SK-N-SH (cell line): ENCODE data around the gene SEC16B. TPM values are rescaled to one million over a fixed set of nuclear protein-coding genes. Genes with fewer than 3 reads are reported as not detected.

Experiments used
- CTCF ChIA-PET: fragments of 300-600, 350-600 bp; formaldehyde crosslinking; extraction: SDS; loops from one replicate; lab custom pipeline; 2021; lab: Yijun Ruan, JAX
- POLR2A ChIA-PET: fragments of 350-600 bp; sonication (Branson Sonifier 250); formaldehyde crosslinking; extraction: SDS; loops from one replicate; lab custom pipeline; 2020; ENCODE audit warnings: antibody characterized with exemption, inconsistent platforms; lab: Yijun Ruan, JAX
- DNase-seq: peaks from one replicate; pipeline ENCODE4 v3.0.0; 2012
- H2AFZ ChIP-seq: fragments of 200-600 bp; sonication (generic); 2 replicates; pipeline ENCODE4 v1.8.1; 2016; ENCODE audit warnings: antibody characterized with exemption, mild to moderate bottlenecking, low read depth
- H3F3A ChIP-seq: fragments of 200-600 bp; sonication (generic); replicated peaks from 2 replicates; pipeline ENCODE3; 2016; ENCODE audit warnings: antibody characterized with exemption, mild to moderate bottlenecking; ENCODE audit not compliant: insufficient read depth
- H3K27ac ChIP-seq, 2 experiments: fragments of 200-500 bp in 1 of 2; fragments of 200-600 bp in 1 of 2; sonication (Bioruptor generic) in 1 of 2; sonication (generic), shearing (Covaris generic) in 1 of 2; 2 replicates each; pipeline versions ENCODE4 v1.5.1 to v1.6.1; 2014 to 2016; ENCODE audit warnings: low read depth in 2 of 2, inconsistent platforms in 1 of 2, low read length in 1 of 2, mild to moderate bottlenecking in 1 of 2, mixed read lengths in 1 of 2
- H3K27me3 ChIP-seq: fragments of 200-600 bp; sonication (generic), shearing (Covaris generic); 2 replicates; pipeline ENCODE4 v1.6.1; 2016; ENCODE audit warnings: mixed run types; ENCODE audit not compliant: insufficient read depth
- H3K36me3 ChIP-seq, 2 experiments: fragments of 200-500 bp in 1 of 2; fragments of 200-600 bp in 1 of 2; sonication (Bioruptor generic) in 1 of 2; sonication (generic) in 1 of 2; replicated peaks in 1 of 2; 2 replicates each; pipeline versions ENCODE3 to v1.5.1; 2014 to 2016; ENCODE audit warnings: low read length in 1 of 2, mild to moderate bottlenecking in 1 of 2; ENCODE audit not compliant: insufficient read depth in 2 of 2, control insufficient read depth in 1 of 2
- H3K4me1 ChIP-seq, 2 experiments: fragments of 200-500 bp in 1 of 2; fragments of 200-600 bp in 1 of 2; sonication (Bioruptor generic) in 1 of 2; sonication (generic), shearing (Covaris generic) in 1 of 2; 2 replicates each; pipeline versions ENCODE4 v1.5.1 to v1.6.1; 2014 to 2016; ENCODE audit warnings: low read depth in 1 of 2, low read length in 1 of 2, mixed run types in 1 of 2; ENCODE audit not compliant: insufficient read depth in 2 of 2, control insufficient read depth in 1 of 2
- H3K4me2 ChIP-seq: fragments of 200-600 bp; sonication (generic), shearing (Covaris generic); 2 replicates; pipeline ENCODE4 v1.6.1; 2017; ENCODE audit warnings: mixed run types
- H3K4me3 ChIP-seq, 2 experiments: fragments of 200-500 bp in 1 of 2; fragments of 200-600 bp in 1 of 2; sonication (Bioruptor generic) in 1 of 2; sonication (generic), shearing (Covaris generic) in 1 of 2; 2 replicates each; pipeline versions ENCODE4 v1.5.1 to v1.8.1; 2014 to 2016; ENCODE audit warnings: low read depth in 2 of 2, inconsistent platforms in 1 of 2, low read length in 1 of 2, mild to moderate bottlenecking in 1 of 2, mixed read lengths in 1 of 2, moderate library complexity in 1 of 2
- H3K79me2 ChIP-seq: fragments of 200-600 bp; sonication (generic); 2 replicates; pipeline ENCODE4 v1.8.1; 2017; ENCODE audit warnings: mild to moderate bottlenecking; ENCODE audit not compliant: insufficient read depth
- H3K9ac ChIP-seq: fragments of 200-600 bp; sonication (generic); 2 replicates; pipeline ENCODE4 v1.6.1; 2017; ENCODE audit warnings: mixed run types
- H3K9me2 ChIP-seq: fragments of 200-600 bp; sonication (generic); 2 replicates; pipeline ENCODE4 v1.6.1; 2017; ENCODE audit warnings: mixed run types
- H3K9me3 ChIP-seq: fragments of 200-600 bp; sonication (generic); 2 replicates; pipeline ENCODE4 v1.6.1; 2017; ENCODE audit warnings: mixed run types, mild to moderate bottlenecking, moderate library complexity
- H4K20me1 ChIP-seq: fragments of 200-600 bp; sonication (generic); 2 replicates; pipeline ENCODE4 v1.6.1; 2017; ENCODE audit warnings: mild to moderate bottlenecking, mixed run types; ENCODE audit not compliant: insufficient read depth
- CHD2 ChIP-seq: fragments of 150-350 bp; IDR thresholded peaks from 2 replicates; pipeline ENCODE4 v1.6.1; 2018; ENCODE audit warnings: low read length; ENCODE audit not compliant: partially characterized antibody
- FOSL2 ChIP-seq: IDR thresholded peaks from 2 replicates; pipeline ENCODE4 v1.4.0; 2012; ENCODE audit warnings: low read depth, mild to moderate bottlenecking, moderate library complexity, borderline replicate concordance
- FOXJ3 ChIP-seq: sonication (generic); formaldehyde crosslinking; IDR thresholded peaks from 2 replicates; pipeline ENCODE4 v1.5.1; 2020; ENCODE audit warnings: mild to moderate bottlenecking, missing genetic modification reagents
- FOXM1 ChIP-seq: IDR thresholded peaks from 2 replicates; pipeline ENCODE4 v1.4.0; 2012; ENCODE audit warnings: low read depth, mild to moderate bottlenecking
- GABPA ChIP-seq: IDR thresholded peaks from 2 replicates; pipeline ENCODE4 v1.4.0; 2012; ENCODE audit warnings: low read depth, mild to moderate bottlenecking
- GATA2 ChIP-seq: sonication (generic); formaldehyde crosslinking; IDR thresholded peaks from 2 replicates; pipeline ENCODE4 v1.5.0; 2020; ENCODE audit warnings: mild to moderate bottlenecking, missing genetic modification reagents
- JUND ChIP-seq: IDR thresholded peaks from 2 replicates; pipeline ENCODE4 v1.4.0; 2012
- MXI1 ChIP-seq: IDR thresholded peaks from 2 replicates; pipeline ENCODE4 v1.6.1; 2012; ENCODE audit warnings: mild to moderate bottlenecking, low read depth, low read length, improper control_type of control experiment
- NRF1 ChIP-seq: IDR thresholded peaks from 2 replicates; pipeline ENCODE4 v1.6.1; 2012; ENCODE audit warnings: low read depth, mild to moderate bottlenecking, low read length
- RCOR1 ChIP-seq: fragments of 150-350 bp; IDR thresholded peaks from 2 replicates; pipeline ENCODE4 v1.6.1; 2017; ENCODE audit warnings: antibody characterized with exemption, low read length
- RXRA ChIP-seq: IDR thresholded peaks from 2 replicates; pipeline ENCODE4 v1.4.0; 2012; ENCODE audit warnings: low read depth, mild to moderate bottlenecking, borderline replicate concordance
- SIN3A ChIP-seq: IDR thresholded peaks from 2 replicates; pipeline ENCODE4 v1.6.1; 2012; ENCODE audit warnings: low read depth, mild to moderate bottlenecking, low read length, moderate library complexity, borderline replicate concordance
- SMC3 ChIP-seq: IDR thresholded peaks from 2 replicates; pipeline ENCODE4 v1.6.1; 2012; ENCODE audit warnings: low read depth, low read length, improper control_type of control experiment
- TCF12 ChIP-seq: IDR thresholded peaks from 2 replicates; pipeline ENCODE4 v1.4.0; 2012
- TEAD4 ChIP-seq: IDR thresholded peaks from 2 replicates; pipeline ENCODE4 v1.4.0; 2012; ENCODE audit warnings: mild to moderate bottlenecking, borderline replicate concordance; ENCODE audit not compliant: insufficient read depth
- YY1 ChIP-seq: IDR thresholded peaks from 2 replicates; pipeline ENCODE4 v1.4.0; 2012; ENCODE audit warnings: low read depth, mild to moderate bottlenecking
- polyA plus RNA-seq, 3 experiments: library from polyadenylated mRNA; depleted of rRNA; stranded (reverse); fragments of >200 nt; gene quantifications; 2 replicates each; pipeline ENCODE4 v1.2.3, GENCODE V29; 2012
- TF ChIP-seq, protein P1 (sequence below): fragments of 150-350 bp; IDR thresholded peaks from 2 replicates; pipeline ENCODE4 v1.6.1; 2017; ENCODE audit warnings: antibody characterized with exemption, low read length, low read depth, borderline replicate concordance
- TF ChIP-seq, protein P2 (sequence below): IDR thresholded peaks from 2 replicates; pipeline ENCODE4 v1.4.0; 2012; ENCODE audit warnings: low read depth
- TF ChIP-seq, protein P3 (sequence below): IDR thresholded peaks from 2 replicates; pipeline ENCODE4; 2012
- TF ChIP-seq, protein P4 (sequence below): fragments of 200-600 bp; sonication (generic); IDR thresholded peaks from 2 replicates; pipeline ENCODE4 v1.6.1; 2017; ENCODE audit warnings: antibody characterized with exemption, mild to moderate bottlenecking, moderate library complexity

Gene SEC16B
- polyA plus RNA-seq, 1 of the 3 experiments (the other 2 are of a cell fraction) = 0.31 TPM

DNA sequence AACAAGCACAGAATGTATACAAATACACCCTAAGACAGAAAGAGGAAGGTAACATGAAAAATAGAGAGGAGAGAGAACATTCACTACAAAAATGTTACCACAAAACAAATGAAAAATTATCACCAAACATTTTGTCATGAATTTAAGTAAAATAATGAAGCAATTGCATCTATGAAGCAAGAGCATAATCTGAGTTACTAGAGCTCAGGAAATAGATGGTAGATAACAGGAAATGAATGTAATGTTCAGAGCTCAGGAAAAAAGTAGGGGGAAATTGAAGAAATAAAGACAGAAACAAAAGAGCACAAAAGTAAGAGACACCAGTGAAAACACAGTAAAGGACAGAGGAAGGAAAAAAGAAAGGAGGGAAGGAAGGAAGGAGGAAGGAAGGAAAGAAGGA, 19.4 kb downstream of the SEC16B start:
- Histone ChIP-seq H2AFZ (no peak overlapping the region), H3K27me3 (no peaks in the 10 kb centered on the region), H3K79me2 (no peaks in the 10 kb centered on the region), H3F3A (no peaks in the 10 kb centered on the region), H3K9me2 (no peaks in the 10 kb centered on the region), H3K4me2 (no peak overlapping the region), H3K27ac (no peak overlapping the region), H3K9me3 (no peaks in the 10 kb centered on the region), H3K36me3 (no peaks in the 10 kb centered on the region), H3K4me1 (no peaks in the 10 kb centered on the region; a peak in 1 of 4 replicates), H4K20me1 (no peaks in the 10 kb centered on the region), H3K4me3 (no peak overlapping the region), H3K9ac (no peak overlapping the region)
- ChIA-PET CTCF (interaction anchor here (0.7 to 1.1 kb wide), 3 partner anchors 8 to 1052 kb away, joined by 3 read pairs; no protein-coding TSS in a partner anchor), POLR2A (no interaction called here)
- no peak for DNase-seq
- TF ChIP-seq FOSL2 (no peak), SIN3A (no peak), CHD2 (no peak), JUND (no peak), RCOR1 (no peak), RXRA (no peak), TEAD4 (no peak), GABPA (no peak), MXI1 (no peak), TCF12 (no peak), SMC3 (no peak), GATA2 (CRISPR knock-in tag) (no peak), YY1 (no peak), FOXJ3 (CRISPR knock-in tag) (no peak), NRF1 (no peak), FOXM1 (no peak)
- TF ChIP-seq, protein P1, sequence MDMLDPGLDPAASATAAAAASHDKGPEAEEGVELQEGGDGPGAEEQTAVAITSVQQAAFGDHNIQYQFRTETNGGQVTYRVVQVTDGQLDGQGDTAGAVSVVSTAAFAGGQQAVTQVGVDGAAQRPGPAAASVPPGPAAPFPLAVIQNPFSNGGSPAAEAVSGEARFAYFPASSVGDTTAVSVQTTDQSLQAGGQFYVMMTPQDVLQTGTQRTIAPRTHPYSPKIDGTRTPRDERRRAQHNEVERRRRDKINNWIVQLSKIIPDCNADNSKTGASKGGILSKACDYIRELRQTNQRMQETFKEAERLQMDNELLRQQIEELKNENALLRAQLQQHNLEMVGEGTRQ = no peak
- TF ChIP-seq, protein P2, sequence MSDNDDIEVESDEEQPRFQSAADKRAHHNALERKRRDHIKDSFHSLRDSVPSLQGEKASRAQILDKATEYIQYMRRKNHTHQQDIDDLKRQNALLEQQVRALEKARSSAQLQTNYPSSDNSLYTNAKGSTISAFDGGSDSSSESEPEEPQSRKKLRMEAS = no peak
- TF ChIP-seq, protein P3, sequence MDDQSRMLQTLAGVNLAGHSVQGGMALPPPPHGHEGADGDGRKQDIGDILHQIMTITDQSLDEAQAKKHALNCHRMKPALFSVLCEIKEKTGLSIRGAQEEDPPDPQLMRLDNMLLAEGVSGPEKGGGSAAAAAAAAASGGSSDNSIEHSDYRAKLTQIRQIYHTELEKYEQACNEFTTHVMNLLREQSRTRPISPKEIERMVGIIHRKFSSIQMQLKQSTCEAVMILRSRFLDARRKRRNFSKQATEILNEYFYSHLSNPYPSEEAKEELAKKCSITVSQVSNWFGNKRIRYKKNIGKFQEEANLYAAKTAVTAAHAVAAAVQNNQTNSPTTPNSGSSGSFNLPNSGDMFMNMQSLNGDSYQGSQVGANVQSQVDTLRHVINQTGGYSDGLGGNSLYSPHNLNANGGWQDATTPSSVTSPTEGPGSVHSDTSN = no peak
- TF ChIP-seq, protein P4, sequence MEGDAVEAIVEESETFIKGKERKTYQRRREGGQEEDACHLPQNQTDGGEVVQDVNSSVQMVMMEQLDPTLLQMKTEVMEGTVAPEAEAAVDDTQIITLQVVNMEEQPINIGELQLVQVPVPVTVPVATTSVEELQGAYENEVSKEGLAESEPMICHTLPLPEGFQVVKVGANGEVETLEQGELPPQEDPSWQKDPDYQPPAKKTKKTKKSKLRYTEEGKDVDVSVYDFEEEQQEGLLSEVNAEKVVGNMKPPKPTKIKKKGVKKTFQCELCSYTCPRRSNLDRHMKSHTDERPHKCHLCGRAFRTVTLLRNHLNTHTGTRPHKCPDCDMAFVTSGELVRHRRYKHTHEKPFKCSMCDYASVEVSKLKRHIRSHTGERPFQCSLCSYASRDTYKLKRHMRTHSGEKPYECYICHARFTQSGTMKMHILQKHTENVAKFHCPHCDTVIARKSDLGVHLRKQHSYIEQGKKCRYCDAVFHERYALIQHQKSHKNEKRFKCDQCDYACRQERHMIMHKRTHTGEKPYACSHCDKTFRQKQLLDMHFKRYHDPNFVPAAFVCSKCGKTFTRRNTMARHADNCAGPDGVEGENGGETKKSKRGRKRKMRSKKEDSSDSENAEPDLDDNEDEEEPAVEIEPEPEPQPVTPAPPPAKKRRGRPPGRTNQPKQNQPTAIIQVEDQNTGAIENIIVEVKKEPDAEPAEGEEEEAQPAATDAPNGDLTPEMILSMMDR = no peak
